GM21528 (cell line): ENCODE measurements around the gene SF3B3.

Experiments
- ATAC-seq: cut with Tn5 transposase; IDR thresholded peaks from one replicate; pipeline ENCODE4 v1.9.1; 2021; ENCODE audit warnings: mild to moderate bottlenecking, moderate library complexity; ENCODE audit not compliant: unreplicated experiment, low FRiP score

Gene SF3B3

DNA sequence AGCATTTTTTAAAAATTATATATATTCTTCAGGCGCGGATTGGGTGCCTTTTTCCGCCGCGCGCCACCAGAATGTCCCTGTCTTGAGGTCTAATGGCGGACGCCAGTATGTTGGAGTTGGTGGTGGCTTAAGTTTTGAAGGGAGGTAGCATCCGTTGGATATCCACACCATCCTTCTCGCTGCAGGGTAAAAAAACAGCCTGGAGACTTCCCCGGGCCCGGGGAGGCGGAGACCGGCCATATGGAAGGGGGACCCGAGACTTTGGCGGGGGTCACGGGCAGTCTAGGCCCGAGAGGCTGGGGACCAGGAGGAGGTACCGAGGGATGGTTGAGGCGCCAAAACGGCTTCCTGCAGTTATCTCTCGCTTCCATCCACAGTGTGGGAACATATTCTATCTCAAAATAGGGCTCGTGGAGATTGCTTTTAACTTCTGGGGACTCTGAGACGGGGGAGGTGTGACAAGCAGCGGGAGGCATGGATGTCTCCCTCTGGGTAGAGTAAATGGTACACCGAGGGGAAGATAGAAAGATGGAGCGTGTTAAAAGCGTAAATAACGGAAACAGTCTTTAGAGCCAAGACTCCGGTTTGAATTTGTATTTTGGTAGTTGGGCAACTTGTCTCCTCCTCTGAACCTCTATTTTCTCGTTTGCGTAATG lies at the start of gene SF3B3:
TSS of gene SF3B3 (plus strand) at position 74 of the 656 bp plus-strand sequence. CDS start 2,841 bp downstream, outside the sequence.
- peak; percentile 54 for ATAC-seq

- no peak for ATAC-seq
Measured at GRCh38 chr16:70474320-70475053, 49.1 kb upstream of the SF3B3 start.

GRCh38 chr16:70475054-70475871 lies 48.4 kb upstream of the SF3B3 start:
- ATAC-seq, result no peak

DNA sequence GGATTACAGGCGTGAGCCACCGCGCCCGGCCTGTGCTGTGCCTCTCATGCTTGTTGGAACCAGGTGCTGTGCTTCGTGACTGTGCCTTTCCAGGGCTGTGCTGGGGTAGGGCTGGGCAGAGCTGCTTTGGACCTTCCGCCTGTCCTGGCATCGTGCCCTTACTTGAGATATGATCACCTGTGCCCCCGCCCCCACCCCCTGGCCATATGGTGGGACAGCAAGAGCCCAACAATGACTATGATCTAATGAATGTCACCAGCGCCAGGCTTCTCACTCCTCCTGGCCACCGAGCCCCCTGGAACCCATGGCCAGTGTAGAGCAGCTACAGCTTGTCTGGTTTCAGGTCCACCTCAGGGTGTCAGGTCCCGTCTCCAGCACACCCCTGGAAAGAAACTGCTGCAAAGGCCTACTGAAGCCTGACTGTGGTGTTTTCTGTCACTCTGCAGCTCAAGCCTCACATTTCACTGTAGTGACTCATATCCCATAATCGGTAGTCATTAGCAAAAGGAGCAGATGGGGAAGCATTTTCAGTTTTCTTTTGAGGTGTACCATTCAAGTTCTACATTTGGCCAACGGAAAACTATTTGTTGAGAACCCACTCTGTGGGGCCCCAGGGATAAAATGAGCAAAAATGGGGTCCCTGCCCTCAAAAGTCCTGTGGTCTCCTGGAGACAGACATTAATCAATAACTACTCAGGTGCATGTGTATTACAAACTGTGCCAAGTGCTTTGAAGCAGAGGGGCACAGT lies 47.2 kb upstream of the SF3B3 start:
- peak; percentile 81 for ATAC-seq

DNA sequence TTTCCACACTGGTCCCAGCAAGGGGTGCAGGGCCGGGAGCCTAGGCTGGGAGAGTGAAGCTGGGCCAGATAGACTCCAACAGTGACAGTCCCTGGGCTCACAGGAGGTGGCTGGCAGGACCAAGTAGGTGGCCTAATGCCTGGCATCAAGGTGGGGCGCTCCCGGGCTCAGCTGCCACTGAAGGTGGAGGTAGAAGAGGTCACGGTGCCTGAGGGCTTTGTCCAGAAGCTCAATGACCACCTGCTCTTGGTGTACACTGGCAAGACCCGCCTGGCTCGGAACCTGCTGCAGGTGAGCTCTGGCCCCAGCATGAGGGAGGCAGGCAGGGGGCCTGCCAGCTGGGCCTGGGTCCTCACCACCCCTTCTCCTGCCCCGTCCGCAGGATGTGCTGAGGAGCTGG lies 45.4 kb upstream of the SF3B3 start:
- no peak for ATAC-seq

- ATAC-seq, result no peak
Measured at GRCh38 chr16:70478912-70479341, 44.7 kb upstream of the SF3B3 start.

DNA sequence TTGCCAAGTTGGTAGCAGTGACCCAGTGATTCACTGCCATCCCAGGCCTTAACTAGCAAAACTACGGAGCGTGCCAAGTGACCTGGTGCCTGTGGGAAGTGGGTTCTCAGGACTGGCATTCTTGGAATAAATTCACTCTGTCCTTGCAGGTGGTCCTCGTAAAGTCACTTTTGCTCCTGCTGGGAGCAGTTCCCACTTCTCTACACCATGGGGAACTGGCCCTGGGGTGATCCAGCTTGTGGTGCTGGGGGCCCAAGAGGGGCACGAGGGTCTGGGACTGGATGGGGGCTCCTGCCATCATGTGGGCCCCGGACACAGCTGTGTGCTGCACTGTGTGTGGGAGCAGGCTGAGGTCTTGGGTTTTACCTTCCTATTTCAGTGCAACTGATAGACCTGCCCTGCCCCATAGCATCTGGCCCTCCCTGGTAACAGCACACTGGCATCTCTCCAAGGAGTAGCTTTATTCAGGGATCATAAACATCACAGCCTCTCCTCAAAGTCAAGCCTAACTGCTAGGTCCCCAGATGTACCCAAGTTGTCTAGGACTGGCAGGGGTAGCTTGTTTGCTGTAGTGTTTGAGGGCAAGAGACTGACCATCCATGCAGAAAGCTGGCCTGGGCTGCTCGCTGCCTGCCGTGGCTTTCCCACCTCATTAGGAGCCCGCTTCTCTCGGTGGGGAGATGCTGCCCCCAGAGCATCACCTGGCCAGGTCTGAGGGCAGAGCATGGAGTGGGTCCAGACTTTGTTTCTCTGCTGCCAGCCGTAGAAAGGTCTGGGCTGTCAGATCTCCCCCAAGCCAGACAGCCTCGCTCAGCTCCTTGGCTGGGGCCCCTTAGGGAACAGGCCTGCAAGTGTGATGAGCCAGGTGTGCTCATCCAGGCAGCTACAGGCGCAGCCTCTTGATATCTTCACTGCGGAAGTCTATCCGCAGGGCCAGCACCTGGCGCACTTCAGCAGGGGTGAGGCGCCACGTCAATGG lies 43.2 kb upstream of the SF3B3 start:
- no peak for ATAC-seq

- no peak for ATAC-seq
Measured at GRCh38 chr16:70481929-70482536, 41.6 kb upstream of the SF3B3 start.

GRCh38 chr16:70482624-70483023 lies 41.0 kb upstream of the SF3B3 start:
- no peak for ATAC-seq

- no peak for ATAC-seq
Measured at GRCh38 chr16:70483426-70483825, 40.2 kb upstream of the SF3B3 start.

DNA sequence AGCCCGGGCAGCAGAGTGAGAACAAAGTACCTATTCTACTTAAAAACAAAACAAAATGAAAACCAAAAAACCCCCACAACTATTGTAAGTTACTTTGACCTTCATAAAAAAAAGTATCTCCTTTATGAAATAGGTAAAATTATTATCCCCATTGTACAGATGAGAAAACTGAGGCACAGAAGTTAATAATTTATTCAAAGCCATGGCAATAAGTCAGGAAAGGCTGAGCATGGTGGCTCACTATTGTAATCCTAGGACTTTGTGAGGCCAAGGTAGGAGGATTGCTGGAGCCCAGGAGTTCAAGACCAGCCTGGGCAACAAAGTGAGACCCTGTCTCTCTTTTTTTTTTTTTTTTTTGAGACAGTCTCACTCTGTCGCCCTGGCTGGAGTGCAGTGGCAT lies 38.7 kb upstream of the SF3B3 start:
- no peak for ATAC-seq

DNA sequence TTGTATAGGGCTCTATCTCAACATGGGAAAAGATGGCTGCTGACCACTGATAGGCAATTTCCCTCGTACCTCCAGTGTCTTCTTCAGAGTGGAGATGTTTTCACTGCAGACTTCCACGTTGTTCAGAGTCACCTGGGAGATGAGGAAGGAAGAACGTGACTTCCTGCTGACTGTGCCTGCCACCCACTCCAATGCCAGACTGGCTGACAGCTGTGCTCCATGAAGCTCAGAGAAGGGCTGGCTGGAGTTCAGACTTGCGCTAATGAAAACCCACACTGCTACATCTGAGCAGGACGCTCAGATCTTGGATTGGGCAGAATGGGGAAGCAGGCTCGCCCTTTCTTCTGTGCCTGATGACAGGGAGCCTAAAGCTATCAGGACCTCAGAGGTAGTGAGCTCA lies 33.4 kb upstream of the SF3B3 start:
- no peak for ATAC-seq

DNA sequence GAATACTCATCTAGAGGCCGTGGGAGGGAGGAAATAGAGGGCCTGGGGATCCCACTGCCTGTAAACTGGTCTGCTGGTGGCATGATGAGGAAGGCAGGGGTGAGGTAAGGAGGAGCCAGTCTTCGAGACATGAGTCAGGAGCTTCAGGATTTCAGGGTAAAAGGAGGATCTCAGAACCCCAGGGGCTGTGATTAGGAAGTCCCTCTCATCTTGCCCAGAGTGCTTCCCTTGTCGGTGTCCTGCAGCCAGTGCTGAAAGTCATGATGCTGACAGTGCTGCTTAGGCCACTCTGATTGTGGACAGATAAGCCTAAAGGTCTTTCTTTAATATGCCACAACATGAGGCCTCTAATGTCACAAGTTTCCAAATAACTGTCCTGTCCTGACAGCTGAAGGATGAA lies 29.8 kb upstream of the SF3B3 start:
- no peak for ATAC-seq

GRCh38 chr16:70494202-70494770 lies 29.3 kb upstream of the SF3B3 start:
- no peak for ATAC-seq

- ATAC-seq, result no peak
Measured at GRCh38 chr16:70494777-70495176, 28.8 kb upstream of the SF3B3 start.

DNA sequence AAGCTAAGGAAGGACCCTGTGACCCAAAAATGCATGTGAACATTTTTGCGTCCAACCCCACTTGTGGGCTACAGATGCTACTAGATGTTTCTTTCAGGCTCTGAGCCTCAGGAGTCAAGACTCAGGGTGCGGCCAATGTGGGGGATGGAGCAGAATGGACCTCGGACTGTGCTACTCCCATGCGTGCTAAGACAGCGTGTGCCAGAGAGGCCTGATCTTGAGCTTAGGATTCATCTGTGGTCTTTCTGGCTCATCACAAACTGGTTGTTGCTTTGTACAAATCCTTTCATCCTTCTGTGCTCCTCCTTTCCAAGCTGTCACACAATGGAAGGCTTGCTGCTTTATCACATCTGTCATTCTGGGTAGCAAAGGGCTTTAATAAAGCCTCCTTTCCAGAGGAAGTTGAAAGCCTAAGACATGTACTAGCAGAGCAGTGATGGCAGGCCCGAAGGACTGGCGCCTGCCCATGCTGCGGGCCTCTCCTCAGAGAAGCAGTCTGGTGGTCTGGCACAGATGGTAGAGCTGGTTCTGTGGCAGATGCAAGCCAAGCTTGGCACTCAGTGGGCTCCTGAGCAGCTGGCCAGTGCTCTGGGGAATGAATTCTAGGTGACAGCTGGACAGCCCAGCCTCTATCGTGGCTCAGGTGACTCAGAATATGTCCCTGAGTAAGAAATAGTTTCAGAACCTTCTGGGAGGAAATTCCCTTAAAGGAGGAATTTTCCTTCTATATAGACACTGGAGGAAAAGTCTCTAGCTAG lies 28.0 kb upstream of the SF3B3 start:
- no peak for ATAC-seq

DNA sequence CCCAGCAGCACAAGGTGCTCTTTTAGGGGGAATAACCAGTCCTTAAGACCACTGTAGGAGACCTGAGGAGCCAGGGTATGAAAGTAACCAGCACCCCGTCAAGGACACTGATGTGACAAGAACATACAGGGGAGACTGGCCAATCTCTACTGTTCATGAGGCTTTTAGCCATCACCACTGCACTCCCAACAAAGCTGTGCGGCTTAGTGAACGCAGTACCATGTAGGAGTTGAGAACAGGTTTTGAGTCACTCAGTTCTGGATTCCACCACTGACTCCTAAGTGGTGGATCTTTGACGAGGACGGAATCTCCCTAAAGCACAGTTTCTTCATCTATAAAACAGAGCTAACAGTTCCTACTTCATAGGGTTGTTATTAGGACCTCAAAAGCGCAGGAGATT lies 27.1 kb upstream of the SF3B3 start:
- no peak for ATAC-seq

DNA sequence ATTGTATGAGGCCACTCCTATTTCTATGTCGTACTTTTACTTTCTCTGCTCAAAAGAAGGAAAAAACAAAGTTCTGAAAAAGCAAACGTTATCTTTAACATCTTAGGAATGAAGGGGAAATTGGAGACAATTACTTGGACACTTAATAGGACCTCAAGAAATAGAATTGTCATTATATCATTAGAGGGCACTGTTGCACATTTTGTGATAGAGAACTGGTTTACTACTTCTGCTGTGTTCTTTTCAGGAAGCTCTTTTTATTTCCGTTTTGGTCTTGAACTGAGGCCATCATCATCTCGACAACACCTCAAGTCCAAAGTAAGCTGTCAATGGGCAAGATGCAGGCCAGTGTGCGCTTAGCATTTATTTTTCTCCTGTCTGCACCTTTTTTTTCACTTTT lies 14.9 kb upstream of the SF3B3 start:
- ATAC-seq, result no peak
